Activated T-cell treated with anti-CD3 and anti-CD28 coated beads for 48 hours (primary cell): Measurements from ENCODE around the gene SPON2.

Source experiments
- DNase-seq: peaks from one replicate; pipeline ENCODE4 v3.0.0-alpha.2; 2020; ENCODE audit warnings: low read depth

SPON2 gene

DNA sequence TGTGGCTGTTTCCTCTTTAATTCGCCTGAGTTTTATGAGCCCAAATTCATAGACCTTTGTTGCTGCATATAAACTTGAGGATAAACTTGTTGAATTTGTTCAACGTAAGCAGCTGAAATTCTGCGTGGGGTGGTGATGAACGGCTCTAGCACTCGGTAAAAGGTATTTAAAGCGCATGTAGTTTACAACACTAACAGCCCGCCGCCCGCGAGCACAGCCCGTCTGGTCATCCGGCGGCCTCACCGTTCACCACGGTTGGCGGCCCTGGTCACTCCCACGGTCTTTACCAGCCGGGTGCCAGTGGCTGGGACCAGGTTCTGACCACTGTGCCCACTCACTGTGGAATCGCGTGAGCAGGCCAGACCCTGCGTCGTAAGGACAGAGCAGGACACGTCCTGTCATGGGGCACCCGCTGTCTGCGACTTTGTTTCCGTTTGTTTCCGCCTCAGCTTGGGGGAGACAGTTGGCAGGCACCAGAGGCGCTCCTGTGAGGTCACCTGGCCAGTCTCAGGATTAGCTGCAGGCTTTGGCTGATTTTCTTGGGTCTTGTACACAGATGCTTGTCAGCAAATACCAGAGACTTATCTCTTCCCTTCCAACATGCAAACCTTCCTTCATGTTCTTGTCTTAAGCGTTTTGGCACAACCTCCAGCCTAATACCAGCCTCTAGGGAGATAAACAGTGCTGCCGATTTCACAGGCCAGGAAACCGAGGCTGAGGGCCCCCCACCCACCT, 36.8 kb upstream of the SPON2 start:
- no peak for DNase-seq

DNA sequence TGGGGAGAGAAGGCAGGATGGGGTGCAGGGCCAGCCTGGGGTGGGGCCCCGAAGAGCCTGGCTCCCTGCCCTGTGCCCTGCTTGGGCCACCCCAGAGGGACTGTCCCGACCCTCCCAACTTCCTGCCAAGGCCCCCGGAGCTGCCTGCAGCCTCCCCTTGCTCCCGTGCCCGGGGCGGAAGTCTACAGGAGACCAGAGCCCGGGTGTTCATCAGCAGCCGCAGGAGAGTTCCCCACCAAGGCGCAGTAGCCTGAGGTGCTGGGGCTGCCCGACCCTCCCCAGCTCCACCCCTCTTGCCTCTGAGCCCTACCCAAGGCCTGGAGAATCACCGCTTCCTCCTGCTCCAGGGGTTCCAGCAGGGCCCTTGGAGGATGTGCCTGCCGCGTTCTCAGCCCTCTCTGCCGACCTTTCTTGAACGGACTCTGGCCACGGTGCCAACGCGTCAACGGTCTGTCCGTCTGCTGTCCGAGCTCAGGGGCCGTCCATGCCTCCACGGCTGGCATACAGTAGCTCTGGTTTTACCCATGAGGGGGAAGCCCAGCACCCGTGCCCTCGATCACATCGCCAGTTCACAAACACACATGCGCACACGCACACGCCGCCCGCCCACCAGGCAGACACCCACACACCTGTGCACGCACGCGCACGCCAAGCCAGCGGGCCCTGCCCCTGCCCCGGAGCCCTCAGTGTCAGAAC, 36.0 kb upstream of the SPON2 start:
- no peak for DNase-seq

GRCh38 chr4:1207603-1208265, 35.4 kb upstream of the SPON2 start:
- DNase-seq: no peak

DNA sequence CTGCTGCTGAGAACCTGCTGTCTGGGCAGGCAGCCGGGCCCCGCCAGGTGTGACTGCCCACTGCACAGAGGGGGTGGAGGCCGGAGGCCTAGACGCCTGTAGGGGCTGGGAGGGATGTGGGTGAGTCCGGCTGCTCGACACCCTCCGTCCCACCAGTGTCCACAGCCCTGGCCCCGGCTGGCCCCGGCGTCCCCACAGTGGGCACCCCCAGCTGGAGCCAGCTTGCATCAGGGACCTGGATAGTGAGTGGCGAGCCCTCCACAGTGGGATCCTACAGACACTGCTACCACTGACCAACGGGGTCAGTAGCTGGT, 34.7 kb upstream of the SPON2 start:
- no peak for DNase-seq

GRCh38 chr4:1206299-1207156, 34.1 kb upstream of the SPON2 start:
- DNase-seq: no peak

GRCh38 chr4:1205586-1206298, 33.4 kb upstream of the SPON2 start:
- DNase-seq: no peak

GRCh38 chr4:1204828-1205585, 32.6 kb upstream of the SPON2 start:
- DNase-seq: no peak

DNA sequence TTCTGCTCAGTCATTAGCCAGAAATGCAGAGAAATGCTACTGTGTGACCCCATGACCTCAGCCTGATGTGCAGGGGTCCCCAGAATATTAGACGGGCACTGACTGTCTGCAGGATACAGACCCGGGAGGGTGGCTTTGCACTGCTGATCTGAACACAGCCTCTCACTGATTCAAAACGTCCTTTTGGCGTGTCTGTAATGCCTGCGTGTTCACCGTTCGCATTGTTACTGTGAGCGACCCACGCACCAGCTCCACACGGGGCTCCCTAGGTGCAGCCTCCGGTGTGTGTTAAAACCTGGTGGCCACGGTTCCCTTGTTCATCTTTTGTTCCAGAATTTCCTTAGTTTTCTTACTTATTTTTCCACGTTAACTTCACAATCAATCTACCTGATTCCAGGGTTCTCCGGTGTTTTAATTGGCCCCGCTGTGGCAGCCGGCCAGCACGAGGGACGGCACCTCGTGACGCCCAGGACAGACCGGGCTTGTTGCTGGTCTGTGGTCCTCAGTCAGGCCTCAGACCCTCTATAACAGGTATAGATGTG, 32.0 kb upstream of the SPON2 start:
- no peak for DNase-seq

DNA sequence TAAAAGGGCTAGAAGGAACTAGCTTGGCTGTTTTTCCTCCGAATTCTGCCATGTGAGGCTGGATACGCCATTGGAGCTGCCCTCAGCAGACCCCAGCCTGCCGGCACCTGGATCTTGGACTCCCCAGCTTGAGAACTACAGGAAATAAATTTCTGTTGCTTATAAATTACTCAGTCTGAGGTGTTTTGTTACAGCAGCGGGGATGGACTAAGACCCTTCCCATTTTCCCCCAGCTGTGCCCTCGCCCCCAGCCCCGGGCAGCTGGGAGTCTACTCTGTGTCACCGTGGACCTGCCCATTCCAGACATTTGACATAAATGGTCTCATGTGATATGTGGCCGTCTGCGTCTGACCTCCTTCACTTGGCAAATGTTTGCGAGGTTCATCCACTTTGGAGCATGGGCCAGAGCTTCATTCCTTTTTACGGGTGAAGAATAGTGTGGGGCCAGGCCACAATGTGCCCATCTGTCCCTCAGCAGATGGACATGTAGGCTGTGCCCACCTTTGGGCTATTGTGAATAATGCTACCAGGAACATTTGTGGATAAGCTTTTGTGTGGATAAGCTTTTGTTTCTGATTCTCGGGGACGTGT, 30.7 kb upstream of the SPON2 start:
- no peak for DNase-seq

- DNase-seq: no peak
Observed at GRCh38 chr4:1202526-1203011, 30.2 kb upstream of the SPON2 start.

DNA sequence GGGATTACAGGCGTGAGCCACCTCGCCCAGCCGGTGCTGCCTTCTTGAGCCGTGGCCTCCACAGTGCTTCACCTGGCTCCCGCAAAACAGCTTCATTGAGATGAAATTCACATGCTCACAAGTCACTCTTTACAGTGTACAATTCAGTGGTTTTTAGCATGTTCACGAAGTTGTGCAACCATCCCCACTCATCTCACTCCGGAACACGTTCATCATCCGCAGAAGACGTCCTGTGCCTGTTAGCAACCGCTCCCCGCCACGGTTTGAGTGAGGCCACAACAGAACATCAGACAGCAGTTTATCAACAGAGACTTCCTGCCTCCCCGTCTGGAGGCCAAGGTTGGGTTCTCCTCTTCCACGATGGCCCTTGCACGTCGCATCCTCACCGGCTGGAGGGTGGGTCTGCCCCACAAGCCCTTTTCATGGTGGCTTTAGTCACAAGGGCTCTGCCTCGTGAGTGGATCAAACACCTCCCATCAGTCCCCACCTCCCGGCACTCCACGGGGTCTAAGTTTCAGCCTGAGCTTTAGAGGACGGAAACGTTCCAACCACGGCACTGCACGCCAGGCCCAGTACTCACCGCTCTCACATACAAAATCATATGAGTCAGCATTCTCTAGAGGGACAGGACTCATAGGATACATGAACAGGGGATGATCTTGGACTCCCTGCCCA, 29.6 kb upstream of the SPON2 start:
- peak; percentile 73 for DNase-seq

- no peak for DNase-seq
Observed at GRCh38 chr4:1200425-1201035, 28.1 kb upstream of the SPON2 start.

GRCh38 chr4:1199556-1200331, 27.4 kb upstream of the SPON2 start:
- DNase-seq: no peak

DNA sequence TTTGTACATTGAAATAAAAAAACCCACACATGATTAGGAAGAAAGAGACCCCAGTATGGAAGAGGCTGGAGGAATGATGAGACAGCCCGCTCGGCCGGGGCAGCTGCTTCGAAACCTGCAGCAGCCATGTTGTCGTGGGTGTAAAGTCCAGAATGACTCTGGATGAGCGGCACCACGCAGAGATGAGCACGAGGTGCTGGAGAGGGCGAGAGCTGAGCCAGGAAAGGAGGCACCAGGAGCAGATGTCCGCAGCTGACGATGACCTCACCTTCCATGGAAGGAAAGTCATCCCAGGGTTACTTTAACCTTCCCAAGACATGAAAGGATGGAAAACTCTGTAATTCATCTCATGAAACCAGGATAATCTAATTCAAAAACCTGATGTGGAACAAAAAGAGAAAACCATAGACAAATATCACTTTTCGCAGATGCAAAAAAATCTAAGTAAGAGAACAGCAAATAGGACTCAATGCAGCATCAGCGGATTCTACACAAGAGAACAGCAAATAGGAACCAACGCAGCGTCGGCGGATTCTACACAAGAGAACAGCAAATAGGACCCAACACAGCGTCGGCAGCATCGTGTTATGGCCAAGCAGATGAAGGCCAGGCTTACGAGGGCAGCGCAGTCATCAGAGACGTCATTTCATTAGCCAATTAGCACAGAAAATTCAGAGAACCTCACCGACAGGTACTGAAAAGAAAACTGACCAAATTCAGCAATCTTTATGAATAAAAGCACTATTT, 25.9 kb upstream of the SPON2 start:
- DNase-seq: no peak

GRCh38 chr4:1196421-1197183, 24.2 kb upstream of the SPON2 start:
- no peak for DNase-seq

- no peak for DNase-seq
Observed at GRCh38 chr4:1195891-1196401, 23.6 kb upstream of the SPON2 start.
